ENCODE measurements around the gene CRMP1.

The CRMP1 gene

GRCh38 chr4:5919044-5919443 is 26.2 kb upstream of the CRMP1 start:
- DNase-seq, result no peak

GRCh38 chr4:5918331-5918985 is 25.6 kb upstream of the CRMP1 start:
- DNase-seq, result no peak

- DNase-seq, result no peak
Measured at GRCh38 chr4:5917672-5918071, 24.8 kb upstream of the CRMP1 start.

GRCh38 chr4:5916229-5916628 is 23.3 kb upstream of the CRMP1 start:
- no peak for DNase-seq

- DNase-seq, result no peak
Measured at GRCh38 chr4:5913454-5913853, 20.6 kb upstream of the CRMP1 start.

- no peak for DNase-seq
Measured at GRCh38 chr4:5912614-5913019, 19.7 kb upstream of the CRMP1 start.

- DNase-seq, result no peak
Measured at GRCh38 chr4:5908876-5909427, 16.1 kb upstream of the CRMP1 start.

GRCh38 chr4:5906191-5906590 is 13.3 kb upstream of the CRMP1 start:
- DNase-seq, result no peak

GRCh38 chr4:5905714-5906113 is 12.8 kb upstream of the CRMP1 start:
- no peak for DNase-seq

- no peak for DNase-seq
Measured at GRCh38 chr4:5900844-5901243, 8.0 kb upstream of the CRMP1 start.

GRCh38 chr4:5899881-5900280 is 7.0 kb upstream of the CRMP1 start:
- no peak for DNase-seq

GRCh38 chr4:5899396-5899795 is 6.5 kb upstream of the CRMP1 start:
- DNase-seq, result no peak

- DNase-seq, result no peak
Measured at GRCh38 chr4:5897674-5898073, 4.8 kb upstream of the CRMP1 start.

GRCh38 chr4:5895287-5895686 is 2.4 kb upstream of the CRMP1 start:
- DNase-seq, result no peak

GRCh38 chr4:5894266-5894665 is 1.4 kb upstream of the CRMP1 start:
- DNase-seq, result no peak

- no peak for DNase-seq
Measured at GRCh38 chr4:5893591-5893990, 705 bp upstream of the CRMP1 start.

- DNase-seq, result no peak
Measured at GRCh38 chr4:5892323-5893003, 423 bp downstream of the CRMP1 start.

- no peak for DNase-seq
Measured at GRCh38 chr4:5891563-5892322, 1.1 kb downstream of the CRMP1 start.

GRCh38 chr4:5890063-5890727 is 2.7 kb downstream of the CRMP1 start:
- DNase-seq, result no peak

- no peak for DNase-seq
Measured at GRCh38 chr4:5889002-5889696, 3.7 kb downstream of the CRMP1 start.

GRCh38 chr4:5888222-5889001 is 4.5 kb downstream of the CRMP1 start:
- DNase-seq, result no peak
